ENCODE results near the gene MRPS14.
"Not testable (repeated sequence)": the region's sequence is repeated elsewhere in the genome, so short reads cannot be mapped to it uniquely, and the experiment has no call there.

MRPS14 gene

GRCh38 chr1:175023043-175023921, at the start of gene MRPS14:
MRPS14 (minus strand) TSS chr1:175023425; CDS start chr1:175023408, 17 bp downstream.
- DNase-seq (ENCODE audit: extremely low spot score, insufficient read length, low read depth) (peak; percentile 92), FAIRE-seq (peak; percentile 99)

- FAIRE-seq (peak; percentile 61), DNase-seq (ENCODE audit: extremely low spot score, insufficient read length, low read depth) (peak; percentile 23)
These were observed 49.1 kb upstream of the MRPS14 start for GRCh38 chr1:175072099-175072951.

GRCh38 chr1:175071276-175071943, 48.2 kb upstream of the MRPS14 start:
- DNase-seq (ENCODE audit: extremely low spot score, insufficient read length, low read depth) = no peak
- FAIRE-seq = no peak

GRCh38 chr1:175070818-175071217, 47.6 kb upstream of the MRPS14 start:
- DNase-seq (ENCODE audit: extremely low spot score, insufficient read length, low read depth) (no peak), FAIRE-seq (no peak)

GRCh38 chr1:175067362-175068106, 44.3 kb upstream of the MRPS14 start, which contains the start of gene TNN:
TNN (plus strand) TSS chr1:175067833; CDS start chr1:175077419, 9,586 bp downstream.
- no peak for FAIRE-seq

GRCh38 chr1:175062858-175063257, 39.6 kb upstream of the MRPS14 start:
- FAIRE-seq (no peak), DNase-seq (ENCODE audit: extremely low spot score, insufficient read length, low read depth) (no peak)

More at GRCh38 chr1:175067362-175068106, 44.3 kb upstream of the MRPS14 start, which contains the start of gene TNN:
- no peak for DNase-seq (ENCODE audit: extremely low spot score, insufficient read length, low read depth)

- DNase-seq (ENCODE audit: extremely low spot score, insufficient read length, low read depth) (no peak), FAIRE-seq (no peak)
These were observed 39.1 kb upstream of the MRPS14 start for GRCh38 chr1:175062339-175062738.

GRCh38 chr1:175054736-175055135, 31.5 kb upstream of the MRPS14 start:
- DNase-seq (ENCODE audit: extremely low spot score, insufficient read length, low read depth) = no peak
- no peak for FAIRE-seq

GRCh38 chr1:175050992-175051391, 27.8 kb upstream of the MRPS14 start:
- no peak for FAIRE-seq
- DNase-seq (ENCODE audit: extremely low spot score, insufficient read length, low read depth) = no peak

- DNase-seq (ENCODE audit: extremely low spot score, insufficient read length, low read depth) = no peak
- no peak for FAIRE-seq
These were observed 22.3 kb upstream of the MRPS14 start for GRCh38 chr1:175045519-175045918.

GRCh38 chr1:175045097-175045496, 21.9 kb upstream of the MRPS14 start:
- DNase-seq (ENCODE audit: extremely low spot score, insufficient read length, low read depth) = no peak
- FAIRE-seq = no peak

GRCh38 chr1:175044591-175044990, 21.4 kb upstream of the MRPS14 start:
- not testable (repeated sequence) for DNase-seq (ENCODE audit: extremely low spot score, insufficient read length, low read depth); FAIRE-seq

GRCh38 chr1:175043824-175044223, 20.6 kb upstream of the MRPS14 start:
- no peak for DNase-seq (ENCODE audit: extremely low spot score, insufficient read length, low read depth)
- no peak for FAIRE-seq

- FAIRE-seq (no peak), DNase-seq (ENCODE audit: extremely low spot score, insufficient read length, low read depth) (no peak)
These were observed 19.4 kb upstream of the MRPS14 start for GRCh38 chr1:175042650-175043049.

- DNase-seq (ENCODE audit: extremely low spot score, insufficient read length, low read depth) (no peak), FAIRE-seq (no peak)
These were observed 17.2 kb upstream of the MRPS14 start for GRCh38 chr1:175040324-175040879.

GRCh38 chr1:175037416-175037815, 14.2 kb upstream of the MRPS14 start:
- no peak for FAIRE-seq
- DNase-seq (ENCODE audit: extremely low spot score, insufficient read length, low read depth) = no peak

GRCh38 chr1:175036476-175036875, 13.3 kb upstream of the MRPS14 start:
- no peak for DNase-seq (ENCODE audit: extremely low spot score, insufficient read length, low read depth)
- no peak for FAIRE-seq

GRCh38 chr1:175035865-175036264, 12.6 kb upstream of the MRPS14 start:
- no peak for FAIRE-seq

GRCh38 chr1:175034775-175035174, 11.6 kb upstream of the MRPS14 start:
- FAIRE-seq = no peak
- DNase-seq (ENCODE audit: extremely low spot score, insufficient read length, low read depth) = no peak

More at GRCh38 chr1:175035865-175036264, 12.6 kb upstream of the MRPS14 start:
- DNase-seq (ENCODE audit: extremely low spot score, insufficient read length, low read depth) = no peak

All from GM18507 (cell line).